ES-I3 (cell line): ENCODE measurements around the gene MTERF4.

Experiments used
- H3K36me3 ChIP-seq: 2 replicates; pipeline ENCODE4 v1.6.1; 2013; ENCODE audit warnings: mild to moderate bottlenecking, low read length, control low read depth, moderate library complexity; ENCODE audit not compliant: insufficient read depth
- H3K4me1 ChIP-seq: 2 replicates; pipeline ENCODE4 v1.6.1; 2013; ENCODE audit warnings: mild to moderate bottlenecking, control low read depth, low read length; ENCODE audit not compliant: insufficient read depth
- H3K9ac ChIP-seq: 2 replicates; pipeline ENCODE4 v1.6.1; 2013; ENCODE audit warnings: low read depth, mild to moderate bottlenecking, low read length, moderate library complexity
- H3K9me3 ChIP-seq: 2 replicates; pipeline ENCODE4 v1.6.1; 2013; ENCODE audit warnings: mild to moderate bottlenecking, low read length, moderate library complexity; ENCODE audit not compliant: control insufficient read depth, insufficient read depth

The MTERF4 gene

GRCh38 chr2:241102239-241102803 lies at the start of gene MTERF4:
Gene MTERF4 (minus strand): TSS chr2:241102287. CDS start chr2:241102273, 14 bp downstream.
- H3K9ac ChIP-seq: peak within 1 kb of the TSS; percentile 95
- no peaks in the 10 kb centered on the region for H3K4me1 ChIP-seq
- H3K9me3 ChIP-seq: no peaks in the 10 kb centered on the region
- H3K36me3 ChIP-seq: peaks cover 6% of the 10 kb centered on the region; the same call in 1 of the 2 replicates

GRCh38 chr2:241150660-241151530 lies 48.8 kb upstream of the MTERF4 start:
- Histone ChIP-seq H3K9me3 (no peaks in the 10 kb centered on the region), H3K36me3 (no peaks in the 10 kb centered on the region), H3K4me1 (peaks cover 6% of the 10 kb centered on the region; the same call in 1 of the 2 replicates), H3K9ac (peak overlapping the region; percentile 89)

- peaks cover 6% of the 10 kb centered on the region; the same call in 1 of the 2 replicates for H3K4me1 ChIP-seq
- no peaks in the 10 kb centered on the region for H3K9me3 ChIP-seq
- H3K36me3 ChIP-seq: no peaks in the 10 kb centered on the region
- peak within 1 kb of the TSS; percentile 89 for H3K9ac ChIP-seq
These were observed 48.0 kb upstream of the MTERF4 start, which contains the start of gene PPP1R7 for GRCh38 chr2:241149925-241150659. Gene PPP1R7 (plus strand): TSS chr2:241150467. CDS start chr2:241150496, 29 bp downstream.

GRCh38 chr2:241149675-241149924 lies 47.5 kb upstream of the MTERF4 start:
- Histone ChIP-seq H3K9me3 (no peaks in the 10 kb centered on the region), H3K36me3 (no peaks in the 10 kb centered on the region), H3K4me1 (peaks cover 6% of the 10 kb centered on the region; the same call in 1 of the 2 replicates), H3K9ac (peak overlapping the region; percentile 89; the same call in 1 of the 2 replicates)

GRCh38 chr2:241148891-241149674 lies 47.0 kb upstream of the MTERF4 start, which contains the start of gene PASK:
Gene PASK (minus strand): TSS chr2:241149472. CDS start chr2:241143032, 6,440 bp downstream.
- H3K9ac ChIP-seq: peak within 1 kb of the TSS; percentile 89
- peaks cover 6% of the 10 kb centered on the region; the same call in 1 of the 2 replicates for H3K4me1 ChIP-seq
- H3K9me3 ChIP-seq: no peaks in the 10 kb centered on the region
- H3K36me3 ChIP-seq: no peaks in the 10 kb centered on the region

GRCh38 chr2:241148239-241148638 lies 46.2 kb upstream of the MTERF4 start:
- H3K9me3 ChIP-seq: no peaks in the 10 kb centered on the region
- H3K36me3 ChIP-seq: no peaks in the 10 kb centered on the region
- H3K9ac ChIP-seq: peak overlapping the region; percentile 89; the same call in 1 of the 2 replicates
- peaks cover 6% of the 10 kb centered on the region; the same call in 1 of the 2 replicates for H3K4me1 ChIP-seq

- peaks cover 6% of the 10 kb centered on the region; the same call in 1 of the 2 replicates for H3K4me1 ChIP-seq
- H3K9me3 ChIP-seq: no peaks in the 10 kb centered on the region
- no peak overlapping the region for H3K9ac ChIP-seq
- H3K36me3 ChIP-seq: no peaks in the 10 kb centered on the region
These were observed 45.2 kb upstream of the MTERF4 start for GRCh38 chr2:241147336-241147735.

- Histone ChIP-seq H3K9me3 (no peaks in the 10 kb centered on the region), H3K9ac (no peak overlapping the region), H3K4me1 (peaks cover 6% of the 10 kb centered on the region; the same call in 1 of the 2 replicates), H3K36me3 (no peaks in the 10 kb centered on the region)
These were observed 44.2 kb upstream of the MTERF4 start for GRCh38 chr2:241146286-241146685.

GRCh38 chr2:241142593-241142992 lies 40.5 kb upstream of the MTERF4 start:
- Histone ChIP-seq H3K4me1 (no peaks in the 10 kb centered on the region), H3K9me3 (no peaks in the 10 kb centered on the region), H3K9ac (no peak overlapping the region), H3K36me3 (no peaks in the 10 kb centered on the region; the same call in 1 of the 2 replicates)

GRCh38 chr2:241142063-241142462 lies 40.0 kb upstream of the MTERF4 start:
- Histone ChIP-seq H3K9ac (no peak overlapping the region), H3K36me3 (no peaks in the 10 kb centered on the region; the same call in 1 of the 2 replicates), H3K9me3 (no peaks in the 10 kb centered on the region), H3K4me1 (no peaks in the 10 kb centered on the region)

GRCh38 chr2:241141214-241141770 lies 39.2 kb upstream of the MTERF4 start:
- H3K9ac ChIP-seq: no peak overlapping the region
- H3K9me3 ChIP-seq: no peaks in the 10 kb centered on the region
- no peaks in the 10 kb centered on the region; the same call in none of the 2 replicates for H3K36me3 ChIP-seq
- no peaks in the 10 kb centered on the region for H3K4me1 ChIP-seq

GRCh38 chr2:241140445-241140840 lies 38.4 kb upstream of the MTERF4 start:
- H3K4me1 ChIP-seq: no peaks in the 10 kb centered on the region
- H3K9ac ChIP-seq: no peak overlapping the region
- H3K9me3 ChIP-seq: no peaks in the 10 kb centered on the region
- H3K36me3 ChIP-seq: no peaks in the 10 kb centered on the region; the same call in none of the 2 replicates
